GM12872 (cell line): Measurements from ENCODE around the gene FANCC.

ENCODE experiments used
- TF ChIP-seq, protein P1 (sequence below): IDR thresholded peaks from 3 replicates; pipeline ENCODE4 v1.5.1; 2011; ENCODE audit warnings: low read depth, mild to moderate bottlenecking, low read length, moderate library complexity; ENCODE audit not compliant: insufficient read depth

FANCC gene

DNA sequence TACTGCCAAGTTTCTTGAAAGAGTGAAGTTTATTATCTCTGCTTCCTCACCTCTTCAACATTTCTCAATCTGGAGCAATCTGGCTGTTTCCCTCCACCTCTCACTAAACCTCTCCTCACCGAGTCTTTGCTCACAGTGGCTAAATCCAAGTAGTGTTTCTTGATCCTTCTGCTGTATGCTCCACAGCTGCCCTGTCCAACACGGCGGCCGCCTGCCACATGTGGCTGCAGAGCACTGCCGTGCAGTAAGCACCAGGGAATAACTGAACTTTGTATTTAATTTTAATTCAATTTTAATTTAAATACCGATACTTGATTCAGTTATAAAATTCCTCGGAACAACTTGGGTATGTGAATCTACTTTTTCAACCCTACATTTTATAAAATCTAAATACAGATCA, 80.2 kb downstream of the FANCC start:
- TF ChIP-seq, protein P1, sequence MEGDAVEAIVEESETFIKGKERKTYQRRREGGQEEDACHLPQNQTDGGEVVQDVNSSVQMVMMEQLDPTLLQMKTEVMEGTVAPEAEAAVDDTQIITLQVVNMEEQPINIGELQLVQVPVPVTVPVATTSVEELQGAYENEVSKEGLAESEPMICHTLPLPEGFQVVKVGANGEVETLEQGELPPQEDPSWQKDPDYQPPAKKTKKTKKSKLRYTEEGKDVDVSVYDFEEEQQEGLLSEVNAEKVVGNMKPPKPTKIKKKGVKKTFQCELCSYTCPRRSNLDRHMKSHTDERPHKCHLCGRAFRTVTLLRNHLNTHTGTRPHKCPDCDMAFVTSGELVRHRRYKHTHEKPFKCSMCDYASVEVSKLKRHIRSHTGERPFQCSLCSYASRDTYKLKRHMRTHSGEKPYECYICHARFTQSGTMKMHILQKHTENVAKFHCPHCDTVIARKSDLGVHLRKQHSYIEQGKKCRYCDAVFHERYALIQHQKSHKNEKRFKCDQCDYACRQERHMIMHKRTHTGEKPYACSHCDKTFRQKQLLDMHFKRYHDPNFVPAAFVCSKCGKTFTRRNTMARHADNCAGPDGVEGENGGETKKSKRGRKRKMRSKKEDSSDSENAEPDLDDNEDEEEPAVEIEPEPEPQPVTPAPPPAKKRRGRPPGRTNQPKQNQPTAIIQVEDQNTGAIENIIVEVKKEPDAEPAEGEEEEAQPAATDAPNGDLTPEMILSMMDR = no peak

DNA sequence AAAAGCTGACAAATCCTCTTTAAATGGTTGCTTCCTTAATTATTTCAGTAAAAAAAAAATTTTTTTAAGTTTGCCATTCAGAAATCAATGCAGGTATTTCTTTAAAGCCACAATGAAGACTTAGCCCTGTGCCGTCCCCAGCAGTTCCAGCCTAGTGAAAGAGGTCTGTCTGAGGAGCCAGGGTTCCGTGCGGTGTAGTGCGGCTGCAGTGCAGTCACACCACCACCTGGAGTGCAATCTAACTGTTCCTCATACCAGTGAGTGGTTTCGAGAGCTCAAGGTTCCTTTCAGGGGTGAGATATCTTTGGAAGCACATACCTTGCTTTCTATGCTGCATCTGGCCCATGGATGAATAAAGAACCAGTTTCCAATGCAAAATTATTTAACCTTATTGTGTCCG, 87.5 kb downstream of the FANCC start:
- TF ChIP-seq, protein P1 = no peak

DNA sequence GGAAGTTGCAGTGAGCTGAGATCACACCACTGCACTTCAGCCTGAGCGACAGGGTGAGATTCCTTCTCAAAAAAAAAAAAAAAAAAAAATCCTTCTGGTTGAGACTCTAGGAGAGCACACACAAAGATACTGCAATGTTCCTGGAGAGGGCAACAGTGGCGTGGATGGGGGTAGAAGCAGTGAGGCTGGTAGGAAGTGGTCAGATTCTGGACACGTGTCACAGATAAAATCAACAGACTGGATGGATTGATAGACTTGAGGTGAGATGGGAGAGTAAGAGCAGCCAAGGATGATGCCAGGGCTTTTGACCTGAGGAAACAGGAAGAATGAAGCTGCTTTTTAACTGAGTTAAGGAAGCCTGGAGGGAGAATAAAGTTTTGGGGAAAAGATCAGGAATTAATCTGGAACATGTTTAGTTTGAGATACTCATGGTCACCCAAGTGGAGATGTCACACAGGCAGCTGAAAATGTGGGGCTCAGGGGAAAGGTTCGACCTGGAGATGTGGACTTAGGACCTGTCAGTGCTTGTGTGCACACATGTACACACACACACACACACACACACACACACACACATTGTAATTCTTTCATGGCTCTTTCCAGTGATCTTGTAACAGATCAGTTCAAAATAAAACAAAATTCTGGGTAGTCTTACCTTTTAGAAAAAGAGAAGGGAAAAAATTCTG, 88.1 kb downstream of the FANCC start:
- TF ChIP-seq, protein P1 = no peak

DNA sequence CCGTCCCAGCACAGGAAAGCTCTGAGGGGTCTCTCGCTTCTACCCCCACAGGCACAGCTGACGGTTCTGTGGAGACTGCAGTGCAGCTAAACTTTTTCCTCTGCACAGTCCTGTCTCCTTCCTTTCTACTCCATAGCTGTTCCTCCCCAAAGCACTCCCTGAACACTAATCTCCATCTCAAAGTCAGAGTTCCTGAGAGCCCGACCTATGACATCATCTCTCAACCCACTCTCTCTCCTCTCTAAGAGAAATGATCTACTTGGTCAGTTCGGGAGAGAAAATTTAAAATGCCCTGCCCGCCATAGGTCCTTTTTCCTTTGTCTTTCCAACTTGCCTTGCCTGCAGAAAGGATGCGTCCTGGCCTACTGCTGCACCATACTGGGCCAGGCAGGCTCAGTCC, 90.6 kb downstream of the FANCC start:
- TF ChIP-seq, protein P1 = no peak

DNA sequence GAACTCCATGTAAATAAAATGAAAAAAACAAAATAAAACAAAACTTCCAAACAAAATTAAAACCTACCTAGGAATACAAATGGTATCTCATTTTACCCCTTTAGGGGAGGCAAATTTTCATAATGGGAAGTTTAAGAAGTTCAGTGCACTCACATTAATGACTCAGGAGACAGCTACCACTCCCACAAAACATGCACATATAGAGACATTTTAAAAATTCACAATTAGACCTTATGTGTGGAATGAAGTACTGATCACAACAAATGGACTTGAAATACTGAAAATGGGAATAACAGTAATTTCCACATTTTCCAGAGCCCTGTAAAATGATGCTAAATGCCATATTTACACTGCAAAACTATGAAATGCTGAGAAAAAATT, 91.8 kb downstream of the FANCC start:
- TF ChIP-seq, protein P1 = no peak

DNA sequence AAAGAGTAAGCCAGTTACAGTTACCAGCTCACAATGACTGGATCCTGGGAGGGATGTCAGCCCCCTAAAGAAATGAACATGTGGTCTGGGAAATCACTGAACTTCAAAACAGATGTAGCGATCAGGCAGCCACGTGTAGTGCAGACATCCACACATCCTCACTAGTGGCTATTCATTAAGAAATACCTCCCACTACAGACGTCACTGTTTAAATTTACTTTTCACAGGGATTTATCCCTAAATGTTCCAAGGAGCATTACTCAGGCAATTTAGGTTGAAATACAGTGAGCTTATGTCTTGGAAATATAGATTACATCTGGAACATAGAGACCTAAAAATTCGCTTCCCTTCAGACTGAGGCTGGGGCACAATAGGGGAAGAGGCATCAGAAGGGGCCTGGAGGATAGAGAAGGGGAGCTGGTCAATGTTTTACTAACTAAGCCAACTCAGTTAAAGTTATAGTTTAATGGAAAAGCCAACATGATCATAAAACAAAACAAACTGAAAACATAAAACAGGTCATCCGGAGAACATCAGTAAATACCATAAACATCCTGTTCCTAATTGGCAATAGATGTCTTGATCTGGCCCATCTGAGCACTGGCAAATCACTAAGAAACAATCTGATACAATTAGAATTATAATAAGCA, 92.3 kb downstream of the FANCC start:
- TF ChIP-seq, protein P1 = no peak

DNA sequence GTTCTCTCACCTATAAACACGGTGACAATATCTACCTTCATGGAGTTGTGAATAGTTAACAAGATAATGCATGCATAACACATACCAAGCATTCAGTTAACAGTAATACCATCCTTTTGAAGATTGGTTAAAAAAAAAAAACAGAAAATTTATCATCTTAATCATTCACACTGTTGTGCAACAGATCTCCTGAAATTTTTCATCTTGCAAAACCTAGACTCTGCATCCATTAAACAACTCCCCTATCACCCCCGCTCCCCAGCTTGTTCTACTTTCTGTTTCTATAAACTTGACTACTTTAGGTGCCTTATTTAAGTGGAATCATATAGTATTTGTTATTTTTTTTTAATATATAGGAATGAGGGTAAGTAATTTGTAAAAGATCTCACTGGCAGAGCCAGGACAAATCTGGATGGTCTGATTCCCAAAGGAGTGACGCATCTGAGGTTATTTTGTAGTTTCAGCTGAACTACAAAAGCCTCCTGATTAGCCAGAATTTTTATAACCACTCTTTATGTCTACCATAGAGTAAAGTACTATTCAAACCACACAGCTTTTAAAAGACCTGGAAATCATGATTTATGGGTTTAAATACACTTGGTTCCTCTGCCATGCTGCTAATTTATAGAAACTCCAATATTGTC, 93.0 kb downstream of the FANCC start:
- TF ChIP-seq, protein P1 = no peak
